ENCODE data around the gene DNAJC24.

GRCh38 chr11:31455177-31455576 is 85.5 kb downstream of the DNAJC24 start:
- TF ChIP-seq POLR2AphosphoS5 (IDR thresholded peaks at IDR 0.05; ENCODE audit: low read depth, low read length), result no peak
- TF ChIP-seq FOXP2 (optimal IDR thresholded peaks at IDR 0.05; ENCODE audit: borderline replicate concordance, extremely low read depth, extremely low read length, insufficient read depth), result no peak
- no peak for TF ChIP-seq REST (IDR thresholded peaks at IDR 0.05; ENCODE audit: insufficient read depth in 1 of 2, low read depth in 2 of 2, low read length in 2 of 2)
- no peak for TF ChIP-seq SIN3A (IDR thresholded peaks at IDR 0.05; ENCODE audit: borderline replicate concordance, insufficient read depth, low read length)
- no peak for TF ChIP-seq TAF1 (IDR thresholded peaks at IDR 0.05; ENCODE audit: borderline replicate concordance, insufficient read depth, low read length)

Data from PFSK-1 (cell line).